GM18526 (cell line): ENCODE data around the gene FAM124A.

Experiments
- POLR2A ChIP-seq: IDR thresholded peaks from 3 replicates; pipeline ENCODE4 v1.6.1; 2011; ENCODE audit not compliant: insufficient read length; ENCODE audit errors: extremely low read depth

FAM124A gene, protein sequence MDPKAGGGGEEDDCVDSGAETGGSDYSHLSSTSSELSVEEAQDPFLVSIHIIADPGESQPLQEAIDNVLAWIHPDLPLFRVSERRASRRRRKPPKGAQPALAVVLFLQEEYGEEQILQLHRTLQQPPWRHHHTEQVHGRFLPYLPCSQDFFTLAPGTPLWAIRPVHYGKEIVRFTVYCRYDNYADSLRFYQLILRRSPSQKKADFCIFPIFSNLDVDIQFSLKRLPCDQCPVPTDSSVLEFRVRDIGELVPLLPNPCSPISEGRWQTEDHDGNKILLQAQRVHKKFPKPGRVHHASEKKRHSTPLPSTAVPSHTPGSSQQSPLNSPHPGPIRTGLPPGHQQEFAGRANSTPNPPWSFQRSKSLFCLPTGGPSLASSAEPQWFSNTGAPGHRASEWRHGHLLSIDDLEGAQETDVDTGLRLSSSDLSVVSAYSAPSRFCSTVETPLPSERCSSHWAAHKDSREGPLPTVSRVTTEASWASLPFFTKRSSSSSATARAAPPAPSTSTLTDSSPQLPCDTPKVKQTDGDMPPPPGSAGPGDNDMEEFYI

DNA sequence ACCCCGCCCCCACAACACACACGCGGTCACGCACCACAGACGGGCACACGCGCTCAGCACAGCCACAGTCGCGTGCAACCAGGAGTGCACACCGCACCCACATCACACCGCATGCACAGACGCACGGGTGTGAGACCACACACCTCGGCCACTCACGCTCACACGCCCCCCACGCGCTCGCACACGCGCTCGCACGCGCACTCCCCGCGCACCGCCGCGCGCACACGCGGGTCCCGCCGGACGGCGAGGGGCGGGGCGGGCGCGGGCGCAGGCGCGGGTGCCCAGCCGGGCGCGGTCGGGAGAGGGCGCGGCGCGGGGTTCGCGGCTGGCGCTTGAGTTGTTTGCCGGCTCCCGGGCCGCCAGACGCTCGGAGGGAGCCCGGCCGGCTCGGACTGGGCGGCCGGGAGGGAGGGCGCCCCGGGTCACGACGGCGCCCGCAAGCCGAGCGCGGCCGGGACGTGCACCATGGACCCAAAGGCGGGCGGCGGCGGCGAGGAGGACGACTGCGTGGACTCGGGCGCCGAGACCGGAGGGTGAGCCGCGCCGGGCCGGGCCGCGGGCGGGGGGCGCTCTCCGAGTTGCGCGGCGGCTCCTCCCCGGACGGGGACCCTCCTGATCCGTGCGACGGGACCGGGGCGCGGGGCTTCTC, at the start of gene FAM124A:
TSS of gene FAM124A (plus strand) at position 362 of the 649 bp plus-strand sequence. CDS start at position 466, 104 bp downstream.
- TF ChIP-seq POLR2A, result no peak

DNA sequence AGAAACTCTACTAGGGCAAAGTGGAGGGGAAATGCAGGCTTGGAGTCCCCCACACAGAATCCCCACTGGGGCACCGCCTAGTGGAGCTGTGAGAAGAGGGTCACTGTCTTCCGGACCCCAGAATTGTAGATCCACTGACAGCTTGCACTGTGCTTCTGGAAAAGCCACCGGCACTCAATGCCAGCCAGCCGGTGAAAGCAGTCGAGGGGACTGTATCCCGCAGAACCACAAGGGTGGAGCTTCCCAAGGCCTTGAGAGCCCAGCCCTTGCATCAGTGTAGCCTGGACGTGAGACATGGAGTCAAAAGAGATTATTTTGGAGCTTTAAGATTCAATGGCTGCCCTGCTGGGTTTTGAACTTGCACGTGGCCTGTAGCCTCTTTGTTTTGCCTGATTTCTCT, 47.2 kb upstream of the FAM124A start:
- no peak for TF ChIP-seq POLR2A

DNA sequence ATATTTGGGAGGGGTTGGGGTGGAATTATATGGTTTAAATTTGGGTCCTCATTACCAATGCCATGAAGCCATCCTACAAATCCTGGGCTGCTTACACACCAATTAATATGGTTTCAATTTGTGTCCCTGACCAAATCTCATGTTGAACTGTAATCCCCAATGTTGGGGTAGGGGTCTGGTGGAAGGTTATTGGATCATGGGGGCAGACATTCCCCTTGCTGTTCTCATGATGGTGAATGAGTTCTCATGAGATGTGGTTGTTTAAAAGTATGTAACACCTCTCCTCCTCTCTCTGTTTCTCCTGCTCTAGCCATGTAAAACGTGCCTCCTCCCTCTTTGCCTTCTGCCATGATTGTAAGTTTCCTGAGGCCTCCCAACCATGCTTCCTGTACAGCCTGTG, 46.6 kb upstream of the FAM124A start:
- no peak for TF ChIP-seq POLR2A

DNA sequence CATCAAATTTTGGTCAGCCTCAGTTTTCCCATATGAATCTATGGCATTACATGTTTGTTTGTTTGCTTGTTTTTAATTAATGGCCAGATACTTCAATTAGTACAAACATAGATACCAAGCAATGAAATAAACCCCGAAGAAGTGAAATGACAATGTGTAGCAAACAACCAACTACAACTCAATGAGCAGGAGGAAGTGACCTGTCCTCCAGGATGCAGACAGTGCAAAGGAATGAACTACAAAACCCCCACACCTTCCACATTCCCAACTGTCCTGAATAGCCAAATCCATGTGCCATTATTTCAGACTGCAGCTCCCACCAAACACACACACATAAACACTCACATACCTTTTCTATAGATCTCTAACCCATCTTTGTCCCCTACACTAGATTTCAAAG, 45.0 kb upstream of the FAM124A start:
- TF ChIP-seq POLR2A, result no peak

DNA sequence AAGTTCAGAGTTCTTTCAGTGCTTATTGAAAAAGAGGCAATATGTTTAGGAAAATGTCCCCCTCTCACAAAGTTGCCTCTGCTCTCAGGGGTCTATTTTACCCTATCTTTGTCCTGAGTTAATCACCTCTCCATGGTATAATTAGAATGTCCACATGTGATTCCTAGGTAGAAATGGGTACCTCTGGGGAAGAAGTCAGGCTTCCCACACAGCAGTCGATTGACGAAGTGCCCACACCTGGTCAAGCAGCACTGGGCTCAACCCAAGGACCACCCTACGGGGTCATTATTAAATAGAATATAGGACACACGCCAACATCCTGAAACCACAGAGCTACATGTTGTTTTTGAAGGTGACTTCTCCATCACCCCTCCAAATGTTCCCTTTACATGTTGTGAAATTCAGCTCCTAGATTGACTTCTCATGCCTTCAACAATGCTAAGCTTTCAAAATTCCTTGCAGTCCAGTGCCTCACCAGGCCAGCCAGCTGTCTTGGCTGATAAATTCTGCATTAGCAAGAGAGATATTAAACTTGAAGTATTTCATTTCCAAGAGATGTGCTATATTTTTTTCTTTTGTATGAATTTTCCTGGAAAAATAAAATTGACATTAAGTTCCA, 43.6 kb upstream of the FAM124A start:
- TF ChIP-seq POLR2A, result no peak

DNA sequence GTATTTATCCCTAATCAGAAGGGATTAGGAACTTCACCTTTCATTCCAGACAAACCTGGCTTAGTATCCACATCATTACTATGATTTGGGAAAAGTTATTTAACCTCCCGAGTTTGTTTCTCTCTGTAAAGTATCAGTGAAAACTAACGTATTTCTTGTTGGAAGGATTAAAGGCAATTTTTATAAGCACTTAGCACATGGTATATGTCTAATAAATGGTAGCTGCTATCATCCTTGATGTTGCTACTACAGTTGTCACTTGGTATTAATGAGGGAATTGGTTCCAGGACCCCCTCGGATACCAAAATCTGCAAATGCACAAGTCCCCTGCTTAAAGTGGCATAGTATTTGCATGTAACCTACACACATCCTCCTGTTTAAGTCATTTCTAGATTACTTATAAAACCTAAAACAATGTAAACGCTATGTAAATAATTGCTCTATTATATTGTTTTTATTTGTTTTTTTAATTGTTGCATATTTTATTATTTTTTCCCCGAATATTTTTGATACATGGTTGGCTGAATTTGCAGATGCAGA, 42.7 kb upstream of the FAM124A start:
- TF ChIP-seq POLR2A, result no peak

DNA sequence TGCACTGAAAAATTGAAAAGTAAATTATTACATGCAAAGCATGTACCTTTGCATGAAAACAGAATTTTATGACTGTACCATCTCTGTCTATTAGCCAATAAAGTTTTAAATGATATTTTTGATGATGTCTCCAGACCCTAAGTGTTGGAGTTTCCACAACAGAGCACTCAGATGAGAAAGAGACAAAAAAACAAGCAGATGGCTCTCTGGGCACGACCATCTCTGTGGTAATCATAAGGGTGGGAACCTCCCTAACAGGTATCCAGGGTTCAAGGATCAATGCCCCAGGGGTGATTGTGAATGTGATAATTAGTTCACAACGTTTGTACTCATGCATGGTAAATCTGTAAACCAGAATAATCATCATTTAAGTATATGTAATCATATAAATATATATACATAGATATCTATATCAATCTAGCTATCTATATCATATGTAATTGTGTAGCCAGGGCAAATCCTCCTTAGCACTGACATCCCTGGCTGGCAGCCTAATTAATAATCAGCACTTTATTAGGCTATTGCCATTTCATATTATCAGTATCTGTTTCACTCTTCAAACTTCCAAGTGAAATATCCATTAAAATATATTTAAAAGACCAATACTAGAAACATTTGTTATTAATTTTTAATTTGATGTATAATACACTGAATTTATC, 41.2 kb upstream of the FAM124A start:
- no peak for TF ChIP-seq POLR2A

DNA sequence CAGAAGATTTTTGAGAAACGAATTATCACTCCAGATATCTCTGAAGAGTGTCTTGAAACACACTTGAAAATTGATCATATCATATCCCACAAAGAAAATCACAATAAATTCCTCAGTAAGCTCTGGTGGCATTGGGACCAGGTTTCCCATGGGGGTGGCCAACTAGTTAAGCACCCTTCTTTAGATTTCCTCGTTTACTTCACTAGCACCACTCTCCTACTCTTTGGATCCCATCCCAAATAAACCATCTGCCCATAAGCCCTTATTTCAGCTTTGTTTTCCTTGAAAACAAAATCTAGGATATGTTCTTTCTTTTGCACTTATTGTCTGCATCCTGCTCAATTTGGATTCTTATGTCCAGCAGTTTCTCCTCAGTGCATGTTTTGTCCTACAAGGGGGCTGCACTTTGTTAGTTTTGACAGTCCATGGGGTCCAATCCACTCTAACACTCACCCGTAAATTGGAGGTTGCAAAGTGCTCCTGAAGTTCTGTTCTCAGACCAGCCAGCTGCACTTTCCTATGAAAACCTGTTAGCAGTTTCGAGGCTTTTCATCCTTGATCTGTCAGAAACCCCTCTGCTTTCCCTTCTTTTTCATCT, 40.3 kb upstream of the FAM124A start:
- TF ChIP-seq POLR2A, result no peak

DNA sequence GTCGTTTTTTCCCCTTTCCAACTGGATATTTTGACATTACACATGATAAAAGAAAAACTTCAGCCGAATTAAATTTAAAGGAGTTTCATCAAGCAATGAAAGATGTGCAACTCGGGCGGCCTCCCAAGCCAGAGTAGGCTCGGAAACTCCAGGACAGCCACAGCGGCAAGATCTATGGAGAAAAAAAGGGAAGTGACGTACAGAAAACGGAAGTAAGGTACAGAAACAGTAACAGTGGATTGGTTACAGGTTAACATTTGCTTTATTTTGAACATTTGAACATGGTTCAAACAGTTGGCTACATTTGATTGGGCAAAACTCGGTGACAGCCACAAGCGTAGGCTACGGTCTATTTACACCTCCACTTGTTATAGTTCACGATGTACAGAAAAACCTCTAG, 30.5 kb upstream of the FAM124A start:
- TF ChIP-seq POLR2A, result no peak

DNA sequence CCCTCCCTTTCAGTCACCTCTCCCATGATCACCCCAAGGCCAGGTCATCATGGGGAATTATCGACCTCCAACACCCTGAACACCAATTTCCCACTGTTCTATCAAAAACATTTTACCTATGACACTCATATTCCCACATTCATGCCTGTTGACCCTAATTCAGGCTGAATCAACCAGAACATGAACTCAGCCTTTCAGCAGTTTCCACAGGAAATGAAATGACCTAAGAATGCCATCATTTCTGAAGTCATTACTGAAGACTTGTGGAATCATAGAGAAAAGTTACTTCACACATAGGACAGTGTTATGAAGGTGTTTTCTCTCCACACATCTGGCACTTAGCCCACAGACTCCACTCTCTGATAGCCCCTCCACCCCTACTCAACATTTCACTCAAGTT, 29.9 kb upstream of the FAM124A start:
- TF ChIP-seq POLR2A, result no peak

DNA sequence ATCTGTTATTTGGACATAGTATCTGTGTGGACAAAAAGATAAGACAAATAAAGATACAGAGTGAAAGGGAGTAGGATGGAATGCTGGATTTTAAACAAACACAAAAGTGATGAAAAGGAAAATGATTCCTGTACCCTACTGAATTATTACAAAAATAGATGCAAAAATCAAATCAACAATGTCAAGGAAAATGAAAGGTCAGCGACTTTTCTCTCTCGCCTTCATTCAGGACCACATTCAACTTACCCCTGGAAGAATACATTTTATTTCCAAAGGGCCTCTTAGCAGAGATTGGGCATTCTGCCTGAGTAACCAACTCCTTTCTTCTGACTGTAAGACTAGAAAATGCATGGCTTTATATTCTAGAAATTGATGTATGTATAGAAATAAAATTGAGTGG, 28.8 kb upstream of the FAM124A start:
- TF ChIP-seq POLR2A, result no peak

DNA sequence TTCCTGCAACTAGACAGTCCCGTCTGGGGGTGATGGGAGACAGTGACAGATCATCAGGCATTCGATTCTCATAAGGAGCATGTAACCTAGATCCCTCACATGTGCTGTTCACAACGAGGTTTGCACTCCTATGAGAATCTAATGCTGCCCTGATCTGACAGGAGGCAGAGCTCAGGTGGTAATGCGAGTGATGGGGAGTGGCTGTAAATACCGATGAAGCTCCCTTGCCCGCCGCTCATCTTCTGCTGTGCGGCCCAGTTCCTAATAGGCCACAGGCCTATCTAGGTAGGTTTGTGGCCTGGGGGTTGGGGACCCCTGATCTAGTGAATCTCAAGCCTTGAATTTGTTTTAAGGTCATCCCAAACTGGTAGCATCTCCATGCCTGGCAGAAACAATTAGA, 27.3 kb upstream of the FAM124A start:
- no peak for TF ChIP-seq POLR2A

DNA sequence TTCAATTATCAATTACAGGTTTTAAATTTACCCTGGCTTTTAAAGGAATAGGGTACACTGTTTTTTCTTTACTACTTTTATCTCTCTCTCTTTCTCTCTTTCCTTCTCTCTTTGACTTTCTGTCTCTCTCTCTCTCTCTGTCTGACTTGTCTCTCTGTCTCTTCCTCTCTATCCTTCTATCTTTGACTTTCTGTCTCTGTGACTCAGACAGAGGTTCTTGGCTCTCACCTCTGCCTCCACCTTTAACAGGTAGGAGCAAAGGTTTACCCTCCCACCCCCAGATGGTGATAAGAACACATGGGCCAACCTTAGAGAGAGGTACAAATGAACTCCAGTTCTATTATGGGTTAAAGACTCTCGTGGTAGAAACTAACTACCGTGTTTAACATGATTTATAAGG, 20.3 kb upstream of the FAM124A start:
- no peak for TF ChIP-seq POLR2A

DNA sequence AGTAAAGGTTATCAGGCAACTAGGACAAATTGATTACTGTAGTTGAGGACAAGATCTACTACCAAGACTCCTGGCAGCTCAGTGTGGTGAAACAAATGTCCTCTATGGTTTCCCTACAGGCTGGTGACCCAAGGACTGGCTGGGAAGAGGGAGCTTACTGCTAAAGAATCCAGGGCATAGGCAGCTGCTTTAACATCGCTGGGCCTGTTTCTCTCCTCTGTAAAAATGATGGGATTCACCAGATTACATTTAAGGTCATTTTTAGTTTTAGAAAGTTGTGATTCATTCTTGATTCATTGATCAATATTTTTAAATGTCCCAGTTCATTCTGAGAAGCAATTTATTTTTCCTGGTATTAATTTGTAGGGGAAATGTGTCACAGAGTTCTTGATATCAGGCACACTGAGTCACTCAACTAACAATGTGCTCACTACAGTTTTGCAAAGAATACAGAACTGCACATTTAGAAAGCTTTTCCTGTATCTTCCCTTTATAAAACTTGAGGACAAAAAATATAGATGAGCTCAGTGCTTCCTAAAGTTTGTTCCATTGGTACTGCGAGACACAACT, 19.6 kb upstream of the FAM124A start:
- TF ChIP-seq POLR2A, result no peak

DNA sequence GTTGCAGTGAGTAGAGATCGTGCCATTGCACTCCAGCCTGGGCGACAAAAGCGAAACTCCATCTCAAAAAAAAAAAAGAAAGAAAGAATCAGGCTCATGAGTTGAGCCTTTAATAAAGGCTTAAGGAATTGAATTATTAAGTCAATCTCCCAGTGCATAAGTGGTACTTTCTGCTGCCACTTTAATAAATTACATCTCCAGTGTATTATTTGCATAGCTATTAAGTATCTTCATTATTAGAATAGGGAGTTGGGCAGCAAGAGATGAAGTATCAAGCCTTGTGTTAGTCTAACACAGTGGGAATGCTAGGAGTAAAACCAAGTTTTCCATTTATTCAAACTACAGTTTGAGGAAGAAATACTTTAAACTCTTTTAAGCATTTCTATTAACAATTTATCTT, 15.6 kb upstream of the FAM124A start:
- TF ChIP-seq POLR2A, result no peak

DNA sequence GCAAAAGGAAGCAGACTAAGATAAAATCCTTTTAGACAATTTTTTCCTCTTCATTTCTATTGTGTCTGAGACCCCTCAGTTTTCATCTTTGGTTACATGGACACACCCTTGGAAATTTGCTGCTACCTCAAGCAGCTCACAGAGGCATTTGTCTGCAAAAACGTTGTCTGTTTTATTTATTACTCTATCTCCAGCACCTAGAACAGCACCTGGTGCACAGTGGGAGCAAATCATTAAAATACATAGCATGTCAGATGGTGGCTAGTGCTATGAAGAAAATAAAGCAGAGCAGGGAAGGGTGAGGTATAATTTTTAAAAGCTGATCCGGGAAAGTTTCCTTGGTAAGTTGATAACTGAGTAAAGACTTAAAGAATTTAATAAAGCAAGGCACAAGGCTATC, 14.3 kb upstream of the FAM124A start:
- no peak for TF ChIP-seq POLR2A
